Fibroblast of lung (primary cell): ENCODE measurements around the gene LHX5.

Experiments used
- CTCF ChIP-seq, 2 donors: IDR thresholded peaks in 1 of 2; conservative IDR thresholded peaks in 1 of 2; 1 replicate in 1 of 2; 2 replicates in 1 of 2; pipeline ENCODE4 v1.5.1; 2011 to 2012; ENCODE audit warnings: low read length in 2 of 2, control low read depth in 1 of 2, inconsistent platforms in 1 of 2, low read depth in 1 of 2, mild to moderate bottlenecking in 1 of 2
- EZH2 ChIP-seq: IDR thresholded peaks from 2 replicates; pipeline ENCODE4 v1.5.1; 2012; ENCODE audit warnings: low read length, control low read depth, mild to moderate bottlenecking; ENCODE audit errors: missing control alignments

- TF ChIP-seq CTCF (conservative IDR thresholded peaks at IDR 0.05 in 1 of 2, IDR thresholded peaks at IDR 0.05 in 1 of 2; ENCODE audit: low read depth in 1 of 2, low read length in 2 of 2) (no peak), EZH2 (no peak)
Observed at GRCh38 chr12:113440336-113440735, 31.3 kb downstream of the LHX5 start.
